HCT116 (cell line): ENCODE measurements around the gene IL17RD. TPM values are rescaled to one million over a fixed set of nuclear protein-coding genes. Genes with fewer than 3 reads are reported as not detected.

Source experiments
- ATAC-seq: fragments of 200-7000 bp; cut with Tn5 transposase; 2 replicates; pipeline ENCODE4 v1.9.1; 2020; ENCODE audit warnings: mild to moderate bottlenecking, moderate library complexity
- BruUV-seq: library from RNA; stranded (reverse); fragments of 400-500 nt; replicated peaks from 2 replicates; lab custom pipeline; 2021; lab: Mats Ljungman, UMichigan
- CTCF ChIA-PET: fragments of 300-600 bp; sonication (Branson Sonifier 250); formaldehyde crosslinking; loops from one replicate; lab custom pipeline; 2021; ENCODE audit warnings: antibody characterized with exemption; lab: Charles Lee
- POLR2A ChIA-PET: fragments of 300-600, 350-600 bp; sonication (Branson Sonifier 250); formaldehyde crosslinking; loops from one replicate; lab custom pipeline; 2021; ENCODE audit warnings: antibody characterized with exemption; lab: Charles Lee
- RAD21 ChIA-PET, 2 experiments: fragments of 300-600 bp; sonication (Branson Sonifier 250); formaldehyde crosslinking; loops; one replicate each; lab custom pipeline; 2023; ENCODE audit warnings: low total read pairs in 2 of 2; ENCODE audit not compliant: uncharacterized antibody in 2 of 2, unreplicated experiment in 2 of 2, low non-redundant PET in 1 of 2; lab: Charles Lee
- DNase-seq: peaks from one replicate; pipeline ENCODE4 v3.0.0-alpha.2; 2010; ENCODE audit warnings: low read depth, low spot score
- H2AFZ ChIP-seq: fragments of 200-600 bp; shearing (Covaris generic), sonication (generic); 2 replicates; pipeline ENCODE4 v1.6.1; 2017; ENCODE audit warnings: low read depth, mixed run types, mixed read lengths, antibody characterized with exemption, low read length; ENCODE audit not compliant: poor library complexity, severe bottlenecking
- H3K27ac ChIP-seq: 2 replicates; pipeline ENCODE4 v1.5.1; 2012; ENCODE audit warnings: low read depth, low read length
- H3K27me3 ChIP-seq: fragments of 200-600 bp; sonication (generic); 2 replicates; pipeline ENCODE4 v1.6.1; 2016; ENCODE audit warnings: mixed run types, low read length, mixed read lengths; ENCODE audit not compliant: insufficient read depth
- H3K36me3 ChIP-seq, 2 experiments: fragments of 200-500 bp in 1 of 2; fragments of 200-600 bp in 1 of 2; sonication (Bioruptor generic) in 1 of 2; sonication (generic) in 1 of 2; 2 replicates each; pipeline versions ENCODE4 v1.5.1 to v1.6.1; 2014 to 2016; ENCODE audit warnings: low read length in 2 of 2, inconsistent platforms in 1 of 2, mixed read lengths in 1 of 2, mixed run types in 1 of 2; ENCODE audit not compliant: insufficient read depth in 2 of 2, control insufficient read depth in 1 of 2
- H3K4me1 ChIP-seq, 2 experiments: fragments of 200-600 bp in 1 of 2; sonication (generic) in 1 of 2; 2 replicates each; pipeline versions ENCODE4 v1.5.1 to v1.6.1; 2012 to 2017; ENCODE audit warnings: low read length in 2 of 2, inconsistent platforms in 1 of 2, mild to moderate bottlenecking in 1 of 2, mixed read lengths in 1 of 2, mixed run types in 1 of 2, moderate library complexity in 1 of 2; ENCODE audit not compliant: insufficient read depth in 2 of 2, control insufficient read depth in 1 of 2
- H3K4me2 ChIP-seq: fragments of 200-600 bp; sonication (generic); 2 replicates; pipeline ENCODE4 v1.6.1; 2017; ENCODE audit warnings: mixed run types, low read length, mixed read lengths
- H3K4me3 ChIP-seq, 2 experiments: fragments of 200-600 bp in 1 of 2; sonication (generic) in 1 of 2; replicated peaks in 1 of 2; 2 replicates each; pipeline ENCODE4 v1.5.1; 2011 to 2016; ENCODE audit warnings: low read length in 2 of 2, control low read depth in 1 of 2, low read depth in 1 of 2, mild to moderate bottlenecking in 1 of 2, mixed read lengths in 1 of 2, mixed run types in 1 of 2
- H3K79me2 ChIP-seq: fragments of 200-600 bp; sonication (generic); 2 replicates; pipeline ENCODE4 v1.6.1; 2017; ENCODE audit warnings: mild to moderate bottlenecking, mixed run types, low read length, moderate library complexity, mixed read lengths; ENCODE audit not compliant: insufficient read depth
- H3K9ac ChIP-seq: fragments of 200-600 bp; sonication (generic); 2 replicates; pipeline ENCODE4 v1.6.1; 2016; ENCODE audit warnings: low read length, mixed read lengths
- H3K9me2 ChIP-seq: fragments of 200-600 bp; sonication (generic), shearing (Covaris generic); 2 replicates; pipeline ENCODE4 v1.6.1; 2017; ENCODE audit warnings: mixed run types, mild to moderate bottlenecking, moderate library complexity; ENCODE audit not compliant: insufficient read depth
- H3K9me3 ChIP-seq, 2 experiments: fragments of 200-500 bp in 1 of 2; fragments of 200-600 bp in 1 of 2; sonication (Bioruptor generic) in 1 of 2; sonication (generic) in 1 of 2; 2 replicates each; pipeline ENCODE4 v1.6.1; 2014 to 2017; ENCODE audit warnings: low read length in 2 of 2, mixed read lengths in 2 of 2, inconsistent platforms in 1 of 2, low read depth in 1 of 2, mild to moderate bottlenecking in 1 of 2, mixed run types in 1 of 2, moderate library complexity in 1 of 2; ENCODE audit not compliant: control insufficient read depth in 1 of 2, insufficient read depth in 1 of 2
- H4K20me1 ChIP-seq: fragments of 200-600 bp; sonication (generic), shearing (Covaris generic); 2 replicates; pipeline ENCODE4 v1.6.1; 2017; ENCODE audit warnings: mixed run types, mild to moderate bottlenecking, moderate library complexity; ENCODE audit not compliant: insufficient read depth
- ATF3 ChIP-seq: IDR thresholded peaks from 2 replicates; pipeline ENCODE4 v1.6.1; 2012
- CBX3 ChIP-seq: IDR thresholded peaks from 2 replicates; pipeline ENCODE4 v1.6.1; 2012; ENCODE audit warnings: low read depth
- CTCF ChIP-seq, 3 experiments: fragments of 200-600 bp in 1 of 3; sonication (generic) in 1 of 3; IDR thresholded peaks in 2 of 3; conservative IDR thresholded peaks in 1 of 3; 2 replicates each; pipeline ENCODE4 v1.5.1; 2012 to 2017; ENCODE audit warnings: low read depth in 2 of 3, low read length in 2 of 3, antibody characterized with exemption in 1 of 3, borderline replicate concordance in 1 of 3, control low read depth in 1 of 3, mild to moderate bottlenecking in 1 of 3, mixed read lengths in 1 of 3, mixed run types in 1 of 3, moderate library complexity in 1 of 3; ENCODE audit not compliant: insufficient read depth in 1 of 3
- EZH2phosphoT487 ChIP-seq: fragments of 200-600 bp; IDR thresholded peaks from 2 replicates; pipeline ENCODE4 v1.6.1; 2018; ENCODE audit warnings: antibody characterized with exemption, borderline replicate concordance
- FOSL1 ChIP-seq: IDR thresholded peaks from 2 replicates; pipeline ENCODE4 v1.6.1; 2012; ENCODE audit warnings: low read depth
- POLR2A ChIP-seq: IDR thresholded peaks from 2 replicates; pipeline ENCODE4 v1.7.0; 2011; ENCODE audit warnings: borderline replicate concordance; ENCODE audit not compliant: insufficient read depth, insufficient read length; ENCODE audit errors: extremely low read depth
- POLR2AphosphoS5 ChIP-seq: IDR thresholded peaks from 2 replicates; pipeline ENCODE4 v1.6.1; 2011; ENCODE audit warnings: mild to moderate bottlenecking, low read depth, low read length, moderate library complexity
- RAD21 ChIP-seq: IDR thresholded peaks from 2 replicates; pipeline ENCODE4 v1.6.1; 2012; ENCODE audit warnings: low read depth, mild to moderate bottlenecking
- REST ChIP-seq: IDR thresholded peaks from 2 replicates; pipeline ENCODE4 v1.6.1; 2012; ENCODE audit warnings: low read depth
- SIN3A ChIP-seq: IDR thresholded peaks from 2 replicates; pipeline ENCODE4 v1.6.1; 2012; ENCODE audit warnings: low read depth
- SP1 ChIP-seq: IDR thresholded peaks from 2 replicates; pipeline ENCODE4 v1.6.1; 2012; ENCODE audit warnings: low read depth
- ZFX ChIP-seq: fragments of 450-650 bp; IDR thresholded peaks from 2 replicates; pipeline ENCODE4 v1.6.1; 2017
- ZNF274 ChIP-seq: fragments of 200-500 bp; sonication (Bioruptor generic); IDR thresholded peaks from 2 replicates; pipeline ENCODE4 v1.6.1; 2014; ENCODE audit warnings: mild to moderate bottlenecking, low read depth, low read length, inconsistent platforms
- intact Hi-C: fragments of 100-400 bp; cut with micrococcal nuclease; formaldehyde crosslinking; loops from 2 replicates; pipeline ENCODE4 v1.10.0; 2022
- total RNA-seq: library from RNA; stranded (reverse); gene quantifications from one replicate; pipeline ENCODE4 v1.2.1, GENCODE V29; 2021; ENCODE audit not compliant: unreplicated experiment
- TF ChIP-seq, protein P1 (sequence below): IDR thresholded peaks from 2 replicates; pipeline ENCODE4 v1.6.1; 2012

IL17RD gene
- total RNA-seq, 1 experiment from 2014 or later = 12.3 TPM

GRCh38 chr3:57110798-57111197, 54.4 kb downstream of the IL17RD start (continued):
- no peak for TF ChIP-seq POLR2AphosphoS5
- no peak for TF ChIP-seq EZH2phosphoT487
- no peak for TF ChIP-seq SP1
- no peak for TF ChIP-seq POLR2A
- no peak for TF ChIP-seq SIN3A

- POLR2A ChIA-PET = no interaction called here
- TF ChIP-seq ZFX = no peak
- TF ChIP-seq ZNF274 = no peak
- TF ChIP-seq ATF3 = no peak
- no peak for TF ChIP-seq FOSL1
- TF ChIP-seq RAD21 = no peak
- TF ChIP-seq POLR2AphosphoS5 = no peak
- no peak for TF ChIP-seq CTCF (IDR thresholded peaks at IDR 0.05 in 2 of 3, conservative IDR thresholded peaks at IDR 0.05 in 1 of 3; ENCODE audit: borderline replicate concordance in 1 of 3, insufficient read depth in 1 of 3, low read depth in 2 of 3, low read length in 2 of 3)
- TF ChIP-seq CBX3 = no peak
- no peak for TF ChIP-seq REST
- no peak for TF ChIP-seq SP1
- TF ChIP-seq, protein P1, sequence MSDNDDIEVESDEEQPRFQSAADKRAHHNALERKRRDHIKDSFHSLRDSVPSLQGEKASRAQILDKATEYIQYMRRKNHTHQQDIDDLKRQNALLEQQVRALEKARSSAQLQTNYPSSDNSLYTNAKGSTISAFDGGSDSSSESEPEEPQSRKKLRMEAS = no peak
- RAD21 ChIA-PET = no interaction called here
- Histone ChIP-seq H3K9ac (no peak overlapping the region), H3K4me3 (no peak overlapping the region), H3K4me1 (peaks cover 3 to 6% of the 10 kb centered on the region in 2 experiments; a peak in 1 of 4 replicates), H3K27me3 (no peaks in the 10 kb centered on the region), H3K4me2 (no peak overlapping the region), H4K20me1 (no peaks in the 10 kb centered on the region), H3K27ac (no peak overlapping the region), H3K79me2 (no peaks in the 10 kb centered on the region), H3K9me2 (no peaks in the 10 kb centered on the region), H3K36me3 (no peaks in the 10 kb centered on the region), H3K9me3 (no peaks in the 10 kb centered on the region), H2AFZ (no peak overlapping the region)
- BruUV-seq = no TSS peak
- no peak for ATAC-seq
- DNase-seq = no peak
- intact Hi-C loops = no loop called here
- CTCF ChIA-PET = interaction anchor here (1.1 kb wide), 1 partner anchor 10 kb away, joined by 5 read pairs; no protein-coding TSS in a partner anchor
Measured at GRCh38 chr3:57110214-57110613, 54.9 kb downstream of the IL17RD start.
